Osteocyte (in vitro differentiated cells): ENCODE data around the gene IYD. TPM values are rescaled to one million over a fixed set of nuclear protein-coding genes. Genes with fewer than 3 reads are reported as not detected.
A peak's percentile ranks its signal among the peaks of the same experiment; 100 is the strongest.
"Not testable (repeated sequence)": the region's sequence is repeated elsewhere in the genome, so short reads cannot be mapped to it uniquely, and the experiment has no call there.

Experiments
- DNase-seq: peaks from one replicate; pipeline ENCODE4 v3.0.0; 2021; ENCODE audit warnings: mixed read lengths; ENCODE audit not compliant: unreplicated experiment; ENCODE audit errors: extremely low spot score
- H3K27ac Mint-ChIP-seq: one replicate; pipeline ENCODE4 v1.8.0; 2021; ENCODE audit warnings: mild to moderate bottlenecking, mixed read lengths; ENCODE audit not compliant: unreplicated experiment
- H3K27me3 Mint-ChIP-seq: one replicate; pipeline ENCODE4 v1.8.0; 2021; ENCODE audit warnings: mixed read lengths; ENCODE audit not compliant: unreplicated experiment
- H3K36me3 Mint-ChIP-seq: one replicate; pipeline ENCODE4 v1.8.0; 2021; ENCODE audit warnings: mixed read lengths; ENCODE audit not compliant: unreplicated experiment
- H3K4me1 Mint-ChIP-seq: one replicate; pipeline ENCODE4 v1.8.0; 2021; ENCODE audit warnings: mixed read lengths; ENCODE audit not compliant: unreplicated experiment
- H3K4me3 Mint-ChIP-seq: one replicate; pipeline ENCODE4 v1.8.0; 2021; ENCODE audit warnings: mild to moderate bottlenecking, moderate library complexity, mixed read lengths; ENCODE audit not compliant: unreplicated experiment
- H3K9me3 Mint-ChIP-seq: one replicate; pipeline ENCODE4 v1.8.0; 2021; ENCODE audit warnings: mixed read lengths; ENCODE audit not compliant: unreplicated experiment
- total RNA-seq: library from RNA; stranded (reverse); gene quantifications from 2 replicates; pipeline ENCODE4 v1.2.1, GENCODE V29; 2021
- TF ChIP-seq, protein P1 (sequence below): fragments of 200-600 bp; sonication (generic); IDR thresholded peaks from 2 replicates; pipeline ENCODE4 v1.5.0; 2021; ENCODE audit warnings: antibody characterized with exemption, mild to moderate bottlenecking, moderate library complexity

IYD gene
- total RNA-seq, 1 donor from 2014 or later: not detected

DNA sequence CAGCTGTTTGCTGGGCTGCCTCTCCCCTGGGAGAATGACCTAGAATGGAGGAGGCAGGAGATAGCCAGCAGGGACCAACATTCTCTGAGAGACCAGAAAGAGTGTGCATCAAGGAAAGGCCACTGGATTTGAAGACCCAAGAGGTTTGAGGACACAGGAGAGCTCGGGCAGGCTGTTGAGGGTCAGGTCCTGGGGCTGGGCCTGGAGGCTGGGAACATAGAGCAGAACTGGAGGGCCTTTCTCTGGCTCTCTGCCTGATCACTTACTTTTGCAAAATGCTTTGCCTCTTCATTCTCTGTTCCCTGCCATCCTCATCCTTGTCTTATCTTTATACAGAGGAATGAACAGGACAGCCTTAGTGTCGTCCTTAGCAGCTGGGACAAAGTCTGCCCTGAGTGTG, 2.5 kb downstream of the IYD start:
- no peak overlapping the region for H3K4me3 Mint-ChIP-seq
- H3K9me3 Mint-ChIP-seq: no peaks in the 10 kb centered on the region
- H3K4me1 Mint-ChIP-seq: no peaks in the 10 kb centered on the region
- TF ChIP-seq, protein P1, sequence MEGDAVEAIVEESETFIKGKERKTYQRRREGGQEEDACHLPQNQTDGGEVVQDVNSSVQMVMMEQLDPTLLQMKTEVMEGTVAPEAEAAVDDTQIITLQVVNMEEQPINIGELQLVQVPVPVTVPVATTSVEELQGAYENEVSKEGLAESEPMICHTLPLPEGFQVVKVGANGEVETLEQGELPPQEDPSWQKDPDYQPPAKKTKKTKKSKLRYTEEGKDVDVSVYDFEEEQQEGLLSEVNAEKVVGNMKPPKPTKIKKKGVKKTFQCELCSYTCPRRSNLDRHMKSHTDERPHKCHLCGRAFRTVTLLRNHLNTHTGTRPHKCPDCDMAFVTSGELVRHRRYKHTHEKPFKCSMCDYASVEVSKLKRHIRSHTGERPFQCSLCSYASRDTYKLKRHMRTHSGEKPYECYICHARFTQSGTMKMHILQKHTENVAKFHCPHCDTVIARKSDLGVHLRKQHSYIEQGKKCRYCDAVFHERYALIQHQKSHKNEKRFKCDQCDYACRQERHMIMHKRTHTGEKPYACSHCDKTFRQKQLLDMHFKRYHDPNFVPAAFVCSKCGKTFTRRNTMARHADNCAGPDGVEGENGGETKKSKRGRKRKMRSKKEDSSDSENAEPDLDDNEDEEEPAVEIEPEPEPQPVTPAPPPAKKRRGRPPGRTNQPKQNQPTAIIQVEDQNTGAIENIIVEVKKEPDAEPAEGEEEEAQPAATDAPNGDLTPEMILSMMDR: no peak
- no peak overlapping the region for H3K27ac Mint-ChIP-seq
- peaks cover 25% of the 10 kb centered on the region for H3K27me3 Mint-ChIP-seq
- DNase-seq: peak; percentile 34
- H3K36me3 Mint-ChIP-seq: no peaks in the 10 kb centered on the region

DNA sequence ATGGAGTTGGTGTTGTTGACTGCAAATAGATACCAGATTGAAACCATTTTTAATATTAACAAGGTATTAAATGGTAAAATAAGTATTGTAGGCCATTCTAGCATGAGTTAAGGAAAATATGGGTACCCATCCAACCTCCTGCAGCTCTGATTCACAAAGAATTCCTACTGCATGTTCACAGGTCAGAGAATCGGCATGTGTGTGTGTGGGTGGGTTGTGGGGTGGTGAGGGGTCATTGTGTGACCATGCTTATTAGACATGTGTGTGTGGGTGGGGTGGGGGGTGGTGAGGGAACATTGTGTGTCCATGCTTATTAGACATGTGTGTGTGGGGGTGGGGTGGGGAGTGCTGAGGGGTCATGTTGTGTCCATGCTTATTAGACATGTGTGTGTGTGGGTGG, 3.2 kb downstream of the IYD start:
- H3K4me3 Mint-ChIP-seq: no peak overlapping the region
- H3K27ac Mint-ChIP-seq: no peak overlapping the region
- DNase-seq: peak; percentile 30
- no peaks in the 10 kb centered on the region for H3K4me1 Mint-ChIP-seq
- no peaks in the 10 kb centered on the region for H3K9me3 Mint-ChIP-seq
- no peaks in the 10 kb centered on the region for H3K36me3 Mint-ChIP-seq
- H3K27me3 Mint-ChIP-seq: peaks cover 24% of the 10 kb centered on the region
- TF ChIP-seq, protein P1: no peak

DNA sequence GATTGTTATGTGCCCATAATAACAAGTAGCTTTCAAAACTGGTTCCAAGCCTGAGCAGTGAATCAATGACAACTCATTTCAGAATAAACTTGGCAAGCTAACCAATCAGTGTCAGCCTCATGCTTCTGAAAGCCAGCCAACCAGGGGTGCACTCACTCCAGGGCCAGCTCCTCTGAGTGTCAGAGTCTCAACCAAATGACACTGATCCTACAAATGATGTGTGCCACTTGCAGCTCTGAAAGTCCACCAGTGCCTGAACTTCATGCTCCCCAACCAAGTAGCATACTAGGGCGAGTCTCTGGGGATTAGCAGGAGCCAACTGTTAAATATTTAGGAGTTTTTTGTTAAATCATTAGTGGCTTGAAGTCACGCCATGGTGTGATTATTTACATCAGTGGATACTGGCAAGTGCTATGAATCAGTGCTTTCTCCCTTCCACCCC, 4.5 kb downstream of the IYD start:
- peak; percentile 17 for DNase-seq
- H3K27me3 Mint-ChIP-seq: peaks cover 23% of the 10 kb centered on the region
- TF ChIP-seq, protein P1: no peak
- no peaks in the 10 kb centered on the region for H3K36me3 Mint-ChIP-seq
- no peaks in the 10 kb centered on the region for H3K9me3 Mint-ChIP-seq
- H3K4me3 Mint-ChIP-seq: no peak overlapping the region
- H3K27ac Mint-ChIP-seq: no peak overlapping the region
- peaks cover 2% of the 10 kb centered on the region for H3K4me1 Mint-ChIP-seq

DNA sequence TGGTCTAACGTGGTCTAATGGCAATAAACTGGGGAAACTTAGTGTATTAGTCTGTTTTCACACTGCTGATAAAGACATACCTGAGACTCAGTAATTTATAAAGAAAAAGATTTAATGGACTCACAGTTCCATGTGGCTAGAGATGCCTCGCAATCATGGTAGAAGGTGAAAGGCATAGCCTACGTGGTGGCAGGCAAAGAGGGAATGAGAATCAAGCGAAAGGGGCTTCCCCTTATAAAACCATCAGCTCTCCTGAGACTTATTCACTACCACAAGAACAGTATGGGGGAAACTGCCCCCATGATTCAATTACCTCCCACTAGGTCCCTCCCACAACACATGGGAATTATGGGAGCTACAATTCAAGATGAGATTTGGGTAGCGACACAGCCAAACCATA, 5.5 kb downstream of the IYD start:
- H3K36me3 Mint-ChIP-seq, H3K27ac Mint-ChIP-seq, DNase-seq, H3K4me3 Mint-ChIP-seq, H3K4me1 Mint-ChIP-seq, H3K9me3 Mint-ChIP-seq: not testable (repeated sequence)
- peaks cover 20% of the 10 kb centered on the region for H3K27me3 Mint-ChIP-seq

DNA sequence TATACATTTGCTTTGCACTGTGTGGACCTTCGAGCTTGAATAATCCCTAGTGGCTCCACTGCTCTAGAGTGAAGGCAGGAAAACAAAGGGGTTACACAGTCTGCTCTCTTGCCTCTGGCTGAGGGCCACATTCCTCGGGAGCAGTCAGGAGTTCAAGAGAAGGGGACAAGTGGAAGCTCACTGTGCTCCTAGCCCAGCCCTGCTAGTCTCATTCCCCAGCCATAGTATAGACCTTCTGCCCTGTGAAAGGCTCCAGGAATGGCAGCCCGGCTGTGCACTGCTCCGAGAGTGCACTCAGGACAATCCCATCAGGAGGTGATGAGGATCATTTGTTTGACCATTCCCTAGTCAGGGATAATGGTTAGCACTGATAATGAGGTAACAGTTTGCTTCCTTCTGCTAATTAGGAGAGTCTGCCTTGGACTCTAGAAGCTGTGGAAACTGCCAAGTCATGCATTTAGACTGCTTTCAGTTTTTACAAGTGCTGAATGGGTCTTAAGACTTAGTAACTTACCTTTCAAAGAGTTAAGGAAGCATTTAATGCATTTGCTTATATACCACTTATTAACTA, 8.5 kb downstream of the IYD start:
- Mint-ChIP-seq H3K4me1 (peaks cover 9% of the 10 kb centered on the region), H3K9me3 (no peaks in the 10 kb centered on the region), H3K36me3 (no peaks in the 10 kb centered on the region), H3K27me3 (peaks cover 26% of the 10 kb centered on the region), H3K4me3 (no peak overlapping the region), H3K27ac (no peak overlapping the region)
- peak; percentile 60 for DNase-seq
- TF ChIP-seq, protein P1: no peak

DNA sequence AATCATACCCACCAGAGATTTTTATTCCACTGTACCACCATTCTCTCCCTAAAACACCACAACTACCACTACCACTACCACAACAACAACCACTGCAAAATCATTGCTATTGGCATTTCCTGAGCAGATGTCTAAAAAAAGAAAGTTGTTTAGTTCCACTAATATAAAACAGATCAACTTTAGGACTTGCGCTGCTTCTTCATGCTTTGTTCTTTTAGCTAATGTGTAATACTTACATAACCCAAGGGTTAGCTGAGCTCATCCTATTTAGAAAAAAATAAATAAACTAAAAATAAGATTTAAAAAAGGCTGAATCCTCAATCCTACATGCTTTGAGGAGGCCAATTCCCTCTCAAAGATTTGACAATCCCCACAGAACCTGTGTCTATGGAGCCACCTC, 11.4 kb downstream of the IYD start:
- H3K4me3 Mint-ChIP-seq: no peak overlapping the region
- H3K27me3 Mint-ChIP-seq: peaks cover 35% of the 10 kb centered on the region
- H3K4me1 Mint-ChIP-seq: peaks cover 9% of the 10 kb centered on the region
- H3K27ac Mint-ChIP-seq: no peak overlapping the region
- no peaks in the 10 kb centered on the region for H3K36me3 Mint-ChIP-seq
- no peaks in the 10 kb centered on the region for H3K9me3 Mint-ChIP-seq
- no peak for DNase-seq
- TF ChIP-seq, protein P1: no peak
